Epithelial cell of proximal tubule (primary cell): ENCODE measurements around the gene RALGAPA2. TPM values are rescaled to one million over a fixed set of nuclear protein-coding genes. Genes with fewer than 3 reads are reported as not detected.

Experiments
- DNase-seq: peaks from one replicate; pipeline ENCODE4 v3.0.0-alpha.2; 2011; ENCODE audit warnings: low read depth
- H3K4me3 ChIP-seq: 2 replicates; pipeline ENCODE4 v1.5.1; 2011; ENCODE audit warnings: low read depth, mild to moderate bottlenecking, low read length
- CTCF ChIP-seq: conservative IDR thresholded peaks from 2 replicates; pipeline ENCODE4 v1.5.1; 2012; ENCODE audit warnings: low read depth, mild to moderate bottlenecking, low read length
- total RNA-seq: library from RNA; depleted of rRNA; stranded (reverse); fragments of >200 nt; gene quantifications from 2 replicates; pipeline ENCODE4 v1.2.3, GENCODE V29; 2015

RALGAPA2 gene
- total RNA-seq, 1 donor from 2014 or later = 13.8 TPM

GRCh38 chr20:20731000-20731944 is 18.8 kb upstream of the RALGAPA2 start:
- no peak overlapping the region for H3K4me3 ChIP-seq
- no peak for DNase-seq
- no peak for TF ChIP-seq CTCF

GRCh38 chr20:20729563-20729962 is 17.1 kb upstream of the RALGAPA2 start:
- no peak overlapping the region for H3K4me3 ChIP-seq
- no peak for DNase-seq
- no peak for TF ChIP-seq CTCF

GRCh38 chr20:20721489-20721888 is 9.0 kb upstream of the RALGAPA2 start:
- no peak overlapping the region for H3K4me3 ChIP-seq
- DNase-seq = no peak
- TF ChIP-seq CTCF = no peak

GRCh38 chr20:20720158-20720557 is 7.7 kb upstream of the RALGAPA2 start:
- no peak for TF ChIP-seq CTCF
- H3K4me3 ChIP-seq = no peak overlapping the region

GRCh38 chr20:20719411-20719810 is 7.0 kb upstream of the RALGAPA2 start:
- DNase-seq = no peak
- no peak overlapping the region for H3K4me3 ChIP-seq
- TF ChIP-seq CTCF = no peak

More at GRCh38 chr20:20720158-20720557, 7.7 kb upstream of the RALGAPA2 start:
- DNase-seq = no peak

GRCh38 chr20:20713244-20713765 is 861 bp upstream of the RALGAPA2 start:
- peak overlapping the region; percentile 84 for H3K4me3 ChIP-seq
- TF ChIP-seq CTCF = no peak
- no peak for DNase-seq
